CD4-positive, CD25-positive, alpha-beta regulatory T cell (primary cell): ENCODE results near the gene MYO3B. TPM values are rescaled to one million over a fixed set of nuclear protein-coding genes. Genes with fewer than 3 reads are reported as not detected.

Experiments used
- ATAC-seq, 2 donors: fragments of 150-1000 bp; cut with Tn5 transposase; one replicate each; pipeline ENCODE4 v1.10.0; 2021; ENCODE audit warnings: low read depth in 2 of 2, moderate number of reproducible peaks in 2 of 2, moderate library complexity in 1 of 2
- DNase-seq, 3 donors: peaks; one replicate each; pipeline versions ENCODE4 v3.0.0 to v3.0.0-alpha.2; 2012 to 2022; ENCODE audit warnings: mixed read lengths in 1 of 3
- H3K27ac ChIP-seq: one replicate; pipeline ENCODE4 v1.7.0; 2013; ENCODE audit warnings: mild to moderate bottlenecking, low read length; ENCODE audit not compliant: insufficient read depth, poor library complexity, severe bottlenecking
- H3K27me3 ChIP-seq: one replicate; pipeline ENCODE4 v1.7.0; 2013; ENCODE audit warnings: low read length; ENCODE audit not compliant: control insufficient read depth, insufficient read depth
- H3K36me3 ChIP-seq: one replicate; pipeline ENCODE4 v1.7.0; 2013; ENCODE audit warnings: mild to moderate bottlenecking, low read length, moderate library complexity; ENCODE audit not compliant: control insufficient read depth, insufficient read depth
- H3K4me1 ChIP-seq: 2 replicates; pipeline ENCODE4 v1.7.0; 2013; ENCODE audit warnings: mild to moderate bottlenecking, low read length; ENCODE audit not compliant: insufficient read depth, control insufficient read depth, poor library complexity, severe bottlenecking
- H3K4me3 ChIP-seq: one replicate; pipeline ENCODE4 v1.7.0; 2013; ENCODE audit warnings: low read depth, mild to moderate bottlenecking, low read length, moderate library complexity
- H3K9me3 ChIP-seq, 2 experiments: 1 replicate in 1 of 2; 2 replicates in 1 of 2; pipeline ENCODE4 v1.7.0; 2013; ENCODE audit warnings: low read length in 2 of 2, mild to moderate bottlenecking in 1 of 2, moderate library complexity in 1 of 2; ENCODE audit not compliant: control insufficient read depth in 2 of 2
- H3K27ac Mint-ChIP-seq, 3 donors: one replicate each; pipeline ENCODE4 v1.8.0; 2020 to 2022; ENCODE audit warnings: mild to moderate bottlenecking in 3 of 3, mixed read lengths in 3 of 3, moderate library complexity in 2 of 3
- H3K27me3 Mint-ChIP-seq: one replicate; pipeline ENCODE4 v1.8.0; 2022; ENCODE audit warnings: mild to moderate bottlenecking, mixed read lengths
- H3K36me3 Mint-ChIP-seq: one replicate; pipeline ENCODE4 v1.8.0; 2020; ENCODE audit warnings: mixed read lengths
- H3K4me1 Mint-ChIP-seq, 4 donors: one replicate each; pipeline ENCODE4 v1.8.0; 2020 to 2022; ENCODE audit warnings: mixed read lengths in 4 of 4, mild to moderate bottlenecking in 1 of 4
- H3K4me3 Mint-ChIP-seq, 4 donors: one replicate each; pipeline ENCODE4 v1.8.0; 2020 to 2022; ENCODE audit warnings: mild to moderate bottlenecking in 4 of 4, mixed read lengths in 4 of 4, moderate library complexity in 3 of 4
- H3K9me3 Mint-ChIP-seq, 7 donors: one replicate each; pipeline ENCODE4 v1.8.0; 2020 to 2022; ENCODE audit warnings: mixed read lengths in 7 of 7, mild to moderate bottlenecking in 3 of 7, moderate library complexity in 2 of 7
- polyA plus RNA-seq, 4 donors: library from polyadenylated mRNA; unstranded; fragments of 300-500 nt; fragmentation: Illumina TruSeq; gene quantifications; one replicate each; pipeline ENCODE4 v1.2.3, GENCODE V29; 2021
- total RNA-seq: library from RNA; stranded (reverse); gene quantifications from one replicate; pipeline ENCODE4 v1.2.3, GENCODE V29; 2022

Gene MYO3B, protein sequence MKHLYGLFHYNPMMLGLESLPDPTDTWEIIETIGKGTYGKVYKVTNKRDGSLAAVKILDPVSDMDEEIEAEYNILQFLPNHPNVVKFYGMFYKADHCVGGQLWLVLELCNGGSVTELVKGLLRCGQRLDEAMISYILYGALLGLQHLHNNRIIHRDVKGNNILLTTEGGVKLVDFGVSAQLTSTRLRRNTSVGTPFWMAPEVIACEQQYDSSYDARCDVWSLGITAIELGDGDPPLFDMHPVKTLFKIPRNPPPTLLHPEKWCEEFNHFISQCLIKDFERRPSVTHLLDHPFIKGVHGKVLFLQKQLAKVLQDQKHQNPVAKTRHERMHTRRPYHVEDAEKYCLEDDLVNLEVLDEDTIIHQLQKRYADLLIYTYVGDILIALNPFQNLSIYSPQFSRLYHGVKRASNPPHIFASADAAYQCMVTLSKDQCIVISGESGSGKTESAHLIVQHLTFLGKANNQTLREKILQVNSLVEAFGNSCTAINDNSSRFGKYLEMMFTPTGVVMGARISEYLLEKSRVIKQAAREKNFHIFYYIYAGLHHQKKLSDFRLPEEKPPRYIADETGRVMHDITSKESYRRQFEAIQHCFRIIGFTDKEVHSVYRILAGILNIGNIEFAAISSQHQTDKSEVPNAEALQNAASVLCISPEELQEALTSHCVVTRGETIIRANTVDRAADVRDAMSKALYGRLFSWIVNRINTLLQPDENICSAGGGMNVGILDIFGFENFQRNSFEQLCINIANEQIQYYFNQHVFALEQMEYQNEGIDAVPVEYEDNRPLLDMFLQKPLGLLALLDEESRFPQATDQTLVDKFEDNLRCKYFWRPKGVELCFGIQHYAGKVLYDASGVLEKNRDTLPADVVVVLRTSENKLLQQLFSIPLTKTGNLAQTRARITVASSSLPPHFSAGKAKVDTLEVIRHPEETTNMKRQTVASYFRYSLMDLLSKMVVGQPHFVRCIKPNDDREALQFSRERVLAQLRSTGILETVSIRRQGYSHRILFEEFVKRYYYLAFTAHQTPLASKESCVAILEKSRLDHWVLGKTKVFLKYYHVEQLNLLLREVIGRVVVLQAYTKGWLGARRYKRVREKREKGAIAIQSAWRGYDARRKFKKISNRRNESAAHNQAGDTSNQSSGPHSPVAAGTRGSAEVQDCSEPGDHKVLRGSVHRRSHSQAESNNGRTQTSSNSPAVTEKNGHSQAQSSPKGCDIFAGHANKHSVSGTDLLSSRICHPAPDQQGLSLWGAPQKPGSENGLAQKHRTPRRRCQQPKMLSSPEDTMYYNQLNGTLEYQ (N-terminal part only)
- not detected for total RNA-seq
- polyA plus RNA-seq, result not detected

DNA sequence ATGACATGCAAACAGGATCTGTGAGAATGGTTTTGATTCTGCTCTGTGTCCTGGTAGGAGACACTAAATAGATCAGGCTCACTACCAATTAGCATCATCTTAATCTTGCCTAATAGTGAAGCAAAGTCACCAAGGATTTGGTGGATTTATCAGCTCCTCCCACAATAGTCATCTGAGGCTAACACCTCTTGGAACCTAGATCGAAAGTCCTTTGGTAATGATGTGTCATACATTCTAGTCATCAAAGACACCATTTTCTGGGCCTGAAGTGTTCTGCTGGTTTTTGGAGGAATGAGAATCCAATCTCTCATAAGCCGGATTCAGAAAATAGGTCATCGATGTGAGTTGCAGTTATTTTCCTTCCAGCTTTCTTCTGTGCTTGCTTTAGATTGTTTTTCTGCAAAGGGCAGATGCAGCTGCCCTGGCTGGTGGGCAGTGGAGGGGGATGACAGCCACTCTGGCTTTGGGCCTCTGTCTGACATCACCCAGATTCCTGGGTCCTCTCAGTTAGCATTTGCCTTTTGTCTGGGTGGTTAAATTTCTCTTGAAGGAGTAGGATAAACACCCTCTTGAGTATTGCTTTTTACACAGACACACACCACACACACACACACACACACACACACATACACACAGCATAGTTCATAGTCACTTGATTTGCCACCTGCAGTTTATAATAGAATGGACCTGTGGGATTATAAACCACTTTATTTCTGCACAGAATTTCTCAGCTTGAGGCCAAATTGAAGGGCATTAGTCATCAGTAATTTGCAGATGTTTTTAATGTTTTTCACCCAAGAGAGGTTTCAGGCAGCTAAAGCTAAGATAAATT lies at the start of gene MYO3B:
Gene MYO3B (plus strand): TSS at position 198 of the 832 bp plus-strand sequence. CDS start 141 bp downstream, at position 339.
- H3K36me3 ChIP-seq, result no peaks in the 10 kb centered on the region
- H3K9me3 ChIP-seq, result no peaks in the 10 kb centered on the region
- ATAC-seq, result no peak
- no peak within 1 kb of the TSS for H3K4me3 ChIP-seq
- H3K27me3 ChIP-seq, result no peaks in the 10 kb centered on the region
- peak in 1 of 3 donors; percentile 2 for DNase-seq
- Mint-ChIP-seq H3K4me3 (peak within 1 kb of the TSS in 1 of 4 donors; percentile 32), H3K27me3 (no peaks in the 10 kb centered on the region), H3K9me3 (peaks cover 0 to 2% (median 0%) of the 10 kb centered on the region in 7 donors), H3K36me3 (no peaks in the 10 kb centered on the region), H3K27ac (no peak within 1 kb of the TSS), H3K4me1 (no peaks in the 10 kb centered on the region)
- H3K27ac ChIP-seq, result no peak within 1 kb of the TSS
- no peaks in the 10 kb centered on the region for H3K4me1 ChIP-seq

DNA sequence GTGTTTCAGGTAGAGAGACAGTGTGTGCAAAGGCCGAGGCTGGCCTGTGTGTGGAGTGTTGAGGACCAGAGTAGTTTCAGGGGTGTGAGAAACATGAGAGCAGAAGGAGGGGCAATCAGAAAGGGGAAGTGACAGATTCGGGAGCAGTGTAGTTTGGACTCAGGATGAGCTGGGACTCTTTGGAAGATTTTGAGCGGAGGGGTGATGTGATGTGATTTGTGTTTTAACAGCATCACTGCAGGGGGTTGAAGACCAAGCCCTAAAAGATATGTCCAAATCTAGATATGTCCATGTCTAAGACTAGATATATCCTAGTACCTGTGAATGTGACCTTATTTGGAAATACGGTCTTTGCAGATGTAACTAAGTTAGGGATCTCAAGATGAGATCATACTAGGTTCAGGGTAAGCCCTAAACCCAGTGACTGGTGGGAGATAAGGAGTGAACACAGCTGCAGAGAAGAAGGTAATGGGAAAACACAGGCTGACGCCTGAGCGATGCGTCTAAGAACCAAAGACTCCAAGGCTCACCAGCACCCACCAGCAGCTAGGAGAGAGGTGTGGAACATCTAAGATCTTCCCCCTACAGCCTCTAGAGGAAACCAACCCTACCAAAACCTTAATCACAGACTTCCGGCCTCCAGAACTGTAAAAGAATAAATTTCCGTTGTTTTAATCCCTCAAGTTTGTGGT lies 38.5 kb upstream of the MYO3B start:
- H3K4me1 ChIP-seq, result no peaks in the 10 kb centered on the region
- Mint-ChIP-seq H3K36me3 (no peaks in the 10 kb centered on the region), H3K27ac (no peak overlapping the region), H3K27me3 (peaks cover 11% of the 10 kb centered on the region), H3K4me1 (peaks cover 0 to 2% (median 0%) of the 10 kb centered on the region in 4 donors), H3K9me3 (peaks cover 0 to 2% (median 0%) of the 10 kb centered on the region in 7 donors), H3K4me3 (peak overlapping the region in 1 of 4 donors; percentile 66)
- no peaks in the 10 kb centered on the region for H3K27me3 ChIP-seq
- ATAC-seq, result no peak
- no peaks in the 10 kb centered on the region for H3K9me3 ChIP-seq
- no peaks in the 10 kb centered on the region for H3K36me3 ChIP-seq
- DNase-seq, result no peak
- no peak overlapping the region for H3K27ac ChIP-seq
- H3K4me3 ChIP-seq, result no peak overlapping the region

DNA sequence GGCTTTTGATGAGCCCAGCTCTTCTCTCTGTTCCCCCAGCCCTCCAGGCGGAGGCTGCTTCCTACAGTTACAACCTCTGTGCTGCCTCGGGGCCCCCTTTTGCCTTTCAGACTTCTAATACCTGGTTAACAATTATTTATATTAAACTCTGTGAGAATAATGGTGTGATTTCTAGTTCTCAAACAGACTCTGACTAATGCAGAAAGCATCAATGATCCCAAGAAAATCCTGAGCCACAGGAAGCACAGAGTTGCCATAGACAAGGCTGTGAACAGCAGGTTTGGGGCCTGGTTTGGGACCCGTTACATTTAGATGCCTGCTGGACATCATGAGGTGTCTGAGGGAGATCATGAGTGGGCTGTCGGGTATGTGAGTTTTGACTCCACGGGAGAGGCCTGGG lies 37.4 kb upstream of the MYO3B start:
- no peaks in the 10 kb centered on the region for H3K36me3 Mint-ChIP-seq
- Histone ChIP-seq H3K27me3 (no peaks in the 10 kb centered on the region), H3K4me1 (no peaks in the 10 kb centered on the region), H3K9me3 (no peaks in the 10 kb centered on the region), H3K4me3 (no peak overlapping the region), H3K27ac (no peak overlapping the region), H3K36me3 (no peaks in the 10 kb centered on the region)
- no peak for ATAC-seq
- no peaks in the 10 kb centered on the region for H3K9me3 Mint-ChIP-seq
- H3K4me3 Mint-ChIP-seq, result no peak overlapping the region
- peaks cover 0 to 2% (median 0%) of the 10 kb centered on the region in 4 donors for H3K4me1 Mint-ChIP-seq
- DNase-seq, result no peak
- H3K27ac Mint-ChIP-seq, result no peak overlapping the region
- H3K27me3 Mint-ChIP-seq, result peaks cover 5% of the 10 kb centered on the region

DNA sequence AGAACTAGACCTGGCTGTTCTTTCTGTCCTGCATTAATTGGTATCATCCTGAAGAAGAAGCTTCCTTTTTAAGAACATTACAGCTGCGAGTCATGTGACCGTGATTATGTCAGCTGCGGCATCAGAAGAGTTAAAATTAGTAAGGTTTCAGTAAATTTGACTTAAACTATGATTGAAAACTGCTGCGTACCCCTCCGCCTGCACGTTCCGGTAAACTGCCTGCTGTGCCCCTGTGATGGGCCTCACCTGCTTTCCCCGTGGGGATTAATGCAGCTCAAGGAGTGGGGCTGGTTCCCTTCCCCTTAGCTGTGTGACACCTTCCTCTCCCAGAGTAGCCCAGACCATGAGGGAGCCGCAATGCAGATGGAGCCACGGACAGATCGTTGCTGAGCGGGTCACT lies 36.1 kb upstream of the MYO3B start:
- H3K4me1 Mint-ChIP-seq, result peaks cover 0 to 2% (median 0%) of the 10 kb centered on the region in 4 donors
- no peaks in the 10 kb centered on the region for H3K36me3 Mint-ChIP-seq
- H3K36me3 ChIP-seq, result no peaks in the 10 kb centered on the region
- H3K4me3 ChIP-seq, result no peak overlapping the region
- no peaks in the 10 kb centered on the region for H3K9me3 Mint-ChIP-seq
- no peaks in the 10 kb centered on the region for H3K4me1 ChIP-seq
- no peak overlapping the region for H3K27ac ChIP-seq
- H3K27ac Mint-ChIP-seq, result no peak overlapping the region
- DNase-seq (no peak), ATAC-seq (no peak)
- H3K4me3 Mint-ChIP-seq, result no peak overlapping the region
- no peaks in the 10 kb centered on the region for H3K9me3 ChIP-seq
- no peaks in the 10 kb centered on the region for H3K27me3 ChIP-seq
- H3K27me3 Mint-ChIP-seq, result peaks cover 4% of the 10 kb centered on the region

DNA sequence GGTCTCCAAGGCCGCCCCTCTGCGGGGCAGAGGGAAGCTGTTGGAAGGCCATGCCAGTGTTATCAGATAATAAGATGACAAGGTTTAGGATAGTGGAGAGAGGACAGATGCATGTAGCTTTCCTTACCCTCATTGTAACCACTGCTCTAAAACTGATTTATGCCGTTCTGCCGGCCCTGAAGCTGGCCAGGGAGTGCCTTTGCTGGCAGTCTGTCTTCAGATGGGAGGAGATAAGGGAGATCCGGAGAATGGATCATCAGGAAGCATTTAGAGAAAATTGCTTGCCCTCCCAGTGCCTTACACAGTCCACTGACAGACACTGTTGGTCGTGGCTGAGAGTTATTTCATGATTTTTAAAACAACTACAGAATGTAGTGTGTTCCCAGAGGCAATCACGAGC lies 35.4 kb upstream of the MYO3B start:
- no peak for DNase-seq
- Mint-ChIP-seq H3K27me3 (no peaks in the 10 kb centered on the region), H3K4me3 (no peak overlapping the region), H3K9me3 (peaks cover 0 to 1% (median 0%) of the 10 kb centered on the region in 7 donors), H3K4me1 (peaks cover 0 to 2% (median 0%) of the 10 kb centered on the region in 4 donors), H3K36me3 (no peaks in the 10 kb centered on the region), H3K27ac (no peak overlapping the region)
- no peak overlapping the region for H3K4me3 ChIP-seq
- no peak for ATAC-seq
- H3K4me1 ChIP-seq, result no peaks in the 10 kb centered on the region
- H3K27ac ChIP-seq, result no peak overlapping the region
- H3K27me3 ChIP-seq, result no peaks in the 10 kb centered on the region
- no peaks in the 10 kb centered on the region for H3K36me3 ChIP-seq
- H3K9me3 ChIP-seq, result no peaks in the 10 kb centered on the region

DNA sequence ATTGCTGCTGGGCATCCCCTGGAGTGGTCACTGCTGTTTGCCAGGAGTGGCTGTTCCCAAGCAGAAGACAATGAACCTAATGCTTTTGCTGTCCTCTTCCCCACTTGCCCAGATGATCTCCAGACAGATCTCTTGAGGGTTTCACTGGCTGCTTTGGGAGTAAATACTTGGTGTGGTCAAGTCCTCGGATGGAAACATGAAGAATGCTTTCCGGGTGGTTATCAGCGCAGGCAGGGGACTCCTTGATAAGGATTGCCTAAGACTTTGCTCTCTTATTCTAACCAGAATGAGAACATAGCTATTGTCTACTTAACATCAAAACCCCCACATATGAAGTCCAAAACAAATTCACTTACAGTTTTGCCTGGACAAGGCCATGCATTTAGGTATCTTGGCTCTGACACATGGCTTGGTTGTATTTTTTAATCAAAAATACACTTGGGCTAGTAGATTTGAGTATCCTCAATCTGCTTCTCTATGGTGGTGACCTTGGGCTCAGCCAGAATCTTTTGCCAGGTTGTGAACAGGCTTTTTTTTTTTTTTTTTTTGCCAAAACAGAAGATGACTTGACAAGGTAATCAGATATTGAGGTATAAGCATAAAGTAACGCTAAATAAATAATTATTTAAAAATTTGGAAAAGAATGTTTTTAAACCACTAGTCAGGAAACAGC lies 34.8 kb upstream of the MYO3B start:
- Mint-ChIP-seq H3K4me1 (peaks cover 0 to 2% (median 0%) of the 10 kb centered on the region in 4 donors), H3K4me3 (no peak overlapping the region), H3K9me3 (peaks cover 0 to 3% (median 0%) of the 10 kb centered on the region in 7 donors), H3K36me3 (no peaks in the 10 kb centered on the region), H3K27me3 (no peaks in the 10 kb centered on the region), H3K27ac (no peak overlapping the region)
- no peak for ATAC-seq
- H3K9me3 ChIP-seq, result no peaks in the 10 kb centered on the region
- no peaks in the 10 kb centered on the region for H3K4me1 ChIP-seq
- no peaks in the 10 kb centered on the region for H3K36me3 ChIP-seq
- no peaks in the 10 kb centered on the region for H3K27me3 ChIP-seq
- DNase-seq, result no peak
- H3K27ac ChIP-seq, result no peak overlapping the region
- no peak overlapping the region for H3K4me3 ChIP-seq
